WTC11 (cell line): ENCODE results near the gene TAF5L. TPM values are rescaled to one million over a fixed set of nuclear protein-coding genes. Genes with fewer than 3 reads are reported as not detected.
A peak's percentile ranks its signal among the peaks of the same experiment; 100 is the strongest.

Experiments
- ATAC-seq: fragments of 200-7000 bp; cut with Tn5 transposase; 2 replicates; pipeline ENCODE4 v1.10.0; 2021; ENCODE audit warnings: mild to moderate bottlenecking, moderate library complexity
- CTCF ChIA-PET: fragments of 300-600 bp; sonication (Branson Sonifier 250); formaldehyde crosslinking; loops from one replicate; lab custom pipeline; 2021; ENCODE audit warnings: antibody characterized with exemption; lab: Charles Lee
- POLR2A ChIA-PET: fragments of 350-600 bp; sonication (Branson Sonifier 250); formaldehyde crosslinking; loops from one replicate; lab custom pipeline; 2021; ENCODE audit warnings: antibody characterized with exemption; lab: Charles Lee
- DNase-seq: peaks from one replicate; pipeline ENCODE4 v3.0.0; 2021; ENCODE audit warnings: low spot score
- H3K27ac Mint-ChIP-seq: 2 replicates; pipeline ENCODE4 v1.8.0; 2021; ENCODE audit warnings: mixed read lengths
- H3K27me3 Mint-ChIP-seq: 2 replicates; pipeline ENCODE4 v1.8.0; 2021; ENCODE audit warnings: low read depth, mild to moderate bottlenecking, moderate library complexity, mixed read lengths
- H3K36me3 Mint-ChIP-seq: 2 replicates; pipeline ENCODE4 v1.8.0; 2021; ENCODE audit warnings: mixed read lengths
- H3K4me1 Mint-ChIP-seq: 2 replicates; pipeline ENCODE4 v1.8.0; 2022; ENCODE audit warnings: mixed read lengths
- H3K4me3 Mint-ChIP-seq: 2 replicates; pipeline ENCODE4 v1.8.0; 2021; ENCODE audit warnings: mild to moderate bottlenecking, moderate library complexity, mixed read lengths
- H3K9me3 Mint-ChIP-seq: 2 replicates; pipeline ENCODE4 v1.8.0; 2021; ENCODE audit warnings: mixed read lengths
- ATF1 ChIP-seq: sonication (generic); formaldehyde crosslinking; IDR thresholded peaks from 2 replicates; pipeline ENCODE4 v1.8.1; 2023; ENCODE audit warnings: mild to moderate bottlenecking, moderate library complexity, missing genetic modification reagents
- ATF3 ChIP-seq: sonication (generic); formaldehyde crosslinking; conservative IDR thresholded peaks from 2 replicates; pipeline ENCODE4 v1.8.1; 2022; ENCODE audit warnings: mild to moderate bottlenecking, missing genetic modification reagents
- CTCF ChIP-seq: fragments of 200-600 bp; IDR thresholded peaks from 2 replicates; pipeline ENCODE4 v1.8.0; 2022; ENCODE audit warnings: antibody characterized with exemption
- E2F4 ChIP-seq: sonication (generic); formaldehyde crosslinking; IDR thresholded peaks from 2 replicates; pipeline ENCODE4 v1.8.1; 2022; ENCODE audit warnings: low read depth, mild to moderate bottlenecking, moderate library complexity, missing genetic modification reagents, borderline replicate concordance
- E2F5 ChIP-seq: sonication (generic); formaldehyde crosslinking; IDR thresholded peaks from 2 replicates; pipeline ENCODE4 v1.8.1; 2022; ENCODE audit warnings: mild to moderate bottlenecking, moderate library complexity, missing genetic modification reagents
- EMX1 ChIP-seq: fragments of 250-450 bp; sonication (Bioruptor Pico); IDR thresholded peaks from 2 replicates; pipeline ENCODE4 v1.8.0; 2021; ENCODE audit warnings: mild to moderate bottlenecking
- FOXJ3 ChIP-seq: sonication (generic); formaldehyde crosslinking; IDR thresholded peaks from 2 replicates; pipeline ENCODE4 v1.9.0; 2021; ENCODE audit warnings: missing genetic modification reagents, mild to moderate bottlenecking, borderline replicate concordance
- FOXK1 ChIP-seq: sonication (generic); formaldehyde crosslinking; IDR thresholded peaks from 2 replicates; pipeline ENCODE4 v1.8.0; 2022; ENCODE audit warnings: mild to moderate bottlenecking, moderate library complexity, missing genetic modification reagents
- GTF2I ChIP-seq: fragments of 250-450 bp; sonication (Bioruptor Pico); conservative IDR thresholded peaks from 2 replicates; pipeline ENCODE4 v1.4.0; 2021; ENCODE audit warnings: mild to moderate bottlenecking
- HMGXB4 ChIP-seq: sonication (generic); formaldehyde crosslinking; IDR thresholded peaks from 2 replicates; pipeline ENCODE4 v1.8.1; 2023; ENCODE audit warnings: mild to moderate bottlenecking, moderate library complexity, missing genetic modification reagents
- MYBL2 ChIP-seq: sonication (generic); formaldehyde crosslinking; IDR thresholded peaks from 2 replicates; pipeline ENCODE4 v1.8.1; 2023; ENCODE audit warnings: mild to moderate bottlenecking, moderate library complexity, missing genetic modification reagents
- NFE2L1 ChIP-seq: sonication (generic); formaldehyde crosslinking; IDR thresholded peaks from 2 replicates; pipeline ENCODE4 v1.8.1; 2023; ENCODE audit warnings: missing genetic modification reagents
- PRDM15 ChIP-seq: sonication (generic); formaldehyde crosslinking; IDR thresholded peaks from 2 replicates; pipeline ENCODE4 v1.8.0; 2022; ENCODE audit warnings: missing genetic modification reagents
- RORB ChIP-seq: fragments of 250-450 bp; sonication (Bioruptor Pico); IDR thresholded peaks from 2 replicates; pipeline ENCODE4 v1.9.0; 2021; ENCODE audit warnings: mild to moderate bottlenecking
- SOX15 ChIP-seq: fragments of 250-450 bp; sonication (Bioruptor Pico); IDR thresholded peaks from 2 replicates; pipeline ENCODE4 v1.9.0; 2021; ENCODE audit warnings: mild to moderate bottlenecking
- TEAD1 ChIP-seq: sonication (generic); formaldehyde crosslinking; IDR thresholded peaks from 2 replicates; pipeline ENCODE4 v1.8.0; 2022; ENCODE audit warnings: mild to moderate bottlenecking, missing genetic modification reagents
- TEAD4 ChIP-seq: sonication (generic); formaldehyde crosslinking; IDR thresholded peaks from 2 replicates; pipeline ENCODE4 v1.8.0; 2022; ENCODE audit warnings: mild to moderate bottlenecking, missing genetic modification reagents
- USF2 ChIP-seq: sonication (generic); formaldehyde crosslinking; IDR thresholded peaks from 2 replicates; pipeline ENCODE4 v1.8.1; 2023; ENCODE audit warnings: mild to moderate bottlenecking, missing genetic modification reagents, moderate library complexity
- ZBTB43 ChIP-seq: sonication (generic); formaldehyde crosslinking; IDR thresholded peaks from 2 replicates; pipeline ENCODE4 v1.8.1; 2023; ENCODE audit warnings: mild to moderate bottlenecking, missing genetic modification reagents
- ZNF416 ChIP-seq: fragments of 250-450 bp; sonication (Bioruptor Pico); IDR thresholded peaks from 2 replicates; pipeline ENCODE4 v1.9.0; 2021; ENCODE audit warnings: mild to moderate bottlenecking, inconsistent platforms
- ZNF423 ChIP-seq: fragments of 250-450 bp; sonication (Bioruptor Pico); IDR thresholded peaks from 2 replicates; pipeline ENCODE4 v2.1.2; 2022; ENCODE audit warnings: mild to moderate bottlenecking, moderate library complexity
- ZNF512 ChIP-seq: sonication (generic); formaldehyde crosslinking; IDR thresholded peaks from 2 replicates; pipeline ENCODE4 v1.8.1; 2022; ENCODE audit warnings: missing genetic modification reagents, borderline replicate concordance
- total RNA-seq: library from RNA; stranded (reverse); gene quantifications from 3 replicates; pipeline ENCODE4 v1.2.3, GENCODE V29; 2021

Gene TAF5L
- total RNA-seq, 1 experiment from 2014 or later, result 23.8 TPM

GRCh38 chr1:229558460-229559335 is 67.2 kb downstream of the TAF5L start, which contains the start of gene ABCB10:
Gene ABCB10 (minus strand): TSS chr1:229558707. CDS start chr1:229558652, 55 bp downstream.
- peaks cover 47% of the 10 kb centered on the region for H3K4me1 Mint-ChIP-seq
- ChIA-PET CTCF (interaction anchor here (0.5 to 1.7 kb wide), 26 partner anchors 9 to 299 kb away, joined by 3 to 8 read pairs (median 4); partner anchors contain the start of genes RAB4A, TAF5L and URB2), POLR2A (interaction anchor here (1.0 to 1.2 kb wide), 4 partner anchors 51 to 77 kb away, joined by 3 to 4 read pairs (median 3); partner anchors contain the start of gene NUP133)
- ATAC-seq (peak; percentile 80), DNase-seq (peak; percentile 96)
- H3K4me3 Mint-ChIP-seq, result peak within 1 kb of the TSS; percentile 82
- peak within 1 kb of the TSS; percentile 89; the same call in 1 of the 2 replicates for H3K27ac Mint-ChIP-seq
- H3K27me3 Mint-ChIP-seq, result peaks cover 7% of the 10 kb centered on the region; the same call in 1 of the 2 replicates
- no peaks in the 10 kb centered on the region for H3K9me3 Mint-ChIP-seq
- H3K36me3 Mint-ChIP-seq, result no peaks in the 10 kb centered on the region
- TF ChIP-seq GTF2I (CRISPR knock-in tag), result no peak
- no peak for TF ChIP-seq RORB
- TF ChIP-seq ATF3 (CRISPR knock-in tag), result no peak
- peak; percentile 100 for TF ChIP-seq HMGXB4 (CRISPR knock-in tag)
- peak; percentile 56; the same call in 1 of the 2 replicates for TF ChIP-seq CTCF
- peak; percentile 89 for TF ChIP-seq PRDM15 (CRISPR knock-in tag)
- TF ChIP-seq ZNF416 (CRISPR knock-in tag), result no peak
- TF ChIP-seq E2F4 (CRISPR knock-in tag), result no peak
- peak; percentile 92 for TF ChIP-seq ZBTB43 (CRISPR knock-in tag)
- peak; percentile 86 for TF ChIP-seq FOXK1 (CRISPR knock-in tag)
- peak; percentile 97 for TF ChIP-seq ZNF423
- no peak for TF ChIP-seq TEAD4 (CRISPR knock-in tag)
- TF ChIP-seq EMX1 (CRISPR knock-in tag), result no peak
- peak; percentile 84; the same call in 1 of the 2 replicates for TF ChIP-seq TEAD1 (CRISPR knock-in tag)
- no peak for TF ChIP-seq ATF1
- TF ChIP-seq FOXJ3, result no peak
- TF ChIP-seq MYBL2, result peak; percentile 66; the same call in 1 of the 2 replicates
- no peak for TF ChIP-seq USF2 (CRISPR knock-in tag)
- TF ChIP-seq NFE2L1 (CRISPR knock-in tag), result no peak
- no peak for TF ChIP-seq ZNF512 (CRISPR knock-in tag)
- TF ChIP-seq SOX15, result no peak
- TF ChIP-seq E2F5 (CRISPR knock-in tag), result peak; percentile 90; the same call in 1 of the 2 replicates
